CD4-positive, alpha-beta T cell treated with Interleukin-15 for 1 hour (primary cell): ENCODE results near the gene COX5B.
"Not testable (repeated sequence)": the region's sequence is repeated elsewhere in the genome, so short reads cannot be mapped to it uniquely, and the experiment has no call there.

Source experiments
- DNase-seq: peaks from one replicate; pipeline ENCODE4 v3.0.0-alpha.2; 2020

Gene COX5B

GRCh38 chr2:97645695-97646629 is at the start of gene COX5B:
TSS of gene COX5B (plus strand) at chr2:97646062. CDS start at chr2:97646087, 25 bp downstream.
- DNase-seq: peak; percentile 98

- DNase-seq: not testable (repeated sequence)
Observed at GRCh38 chr2:97596180-97596579, 49.7 kb upstream of the COX5B start.

GRCh38 chr2:97601537-97601936 is 44.3 kb upstream of the COX5B start:
- not testable (repeated sequence) for DNase-seq

GRCh38 chr2:97605109-97605508 is 40.8 kb upstream of the COX5B start:
- DNase-seq: not testable (repeated sequence)

- DNase-seq: not testable (repeated sequence)
Observed at GRCh38 chr2:97605524-97606339, 40.1 kb upstream of the COX5B start.

GRCh38 chr2:97608745-97609144 is 37.1 kb upstream of the COX5B start:
- not testable (repeated sequence) for DNase-seq

- DNase-seq: not testable (repeated sequence)
Observed at GRCh38 chr2:97611895-97612294, 34.0 kb upstream of the COX5B start.

- DNase-seq: not testable (repeated sequence)
Observed at GRCh38 chr2:97615746-97616145, 30.1 kb upstream of the COX5B start.

GRCh38 chr2:97617911-97618310 is 28.0 kb upstream of the COX5B start:
- no peak for DNase-seq

GRCh38 chr2:97618939-97619827 is 26.7 kb upstream of the COX5B start:
- peak; percentile 44 for DNase-seq

GRCh38 chr2:97620492-97620891 is 25.4 kb upstream of the COX5B start:
- not testable (repeated sequence) for DNase-seq

- not testable (repeated sequence) for DNase-seq
Observed at GRCh38 chr2:97622976-97623375, 22.9 kb upstream of the COX5B start.

GRCh38 chr2:97625354-97626048 is 20.4 kb upstream of the COX5B start:
- DNase-seq: not testable (repeated sequence)

- DNase-seq: not testable (repeated sequence)
Observed at GRCh38 chr2:97626049-97626430, 19.8 kb upstream of the COX5B start.

GRCh38 chr2:97644023-97644717 is 1.7 kb upstream of the COX5B start:
- DNase-seq: no peak

GRCh38 chr2:97645112-97645694 is 659 bp upstream of the COX5B start:
- no peak for DNase-seq

GRCh38 chr2:97646977-97647376 is 1.1 kb downstream of the COX5B start:
- DNase-seq: no peak

- no peak for DNase-seq
Observed at GRCh38 chr2:97651114-97651513, 5.3 kb downstream of the COX5B start.

GRCh38 chr2:97653473-97653872 is 7.6 kb downstream of the COX5B start:
- DNase-seq: no peak

- DNase-seq: no peak
Observed at GRCh38 chr2:97653874-97654273, 8.0 kb downstream of the COX5B start.

- DNase-seq: no peak
Observed at GRCh38 chr2:97654309-97654708, 8.4 kb downstream of the COX5B start.
